H1 (cell line): ENCODE measurements around the gene PLEKHA5. TPM values are rescaled to one million over a fixed set of nuclear protein-coding genes. Genes with fewer than 3 reads are reported as not detected.

Experiments
- polyA plus RNA-seq, 7 experiments: library from polyadenylated mRNA; depleted of rRNA in 3 of 7; stranded (reverse) in 5 of 7; unstranded in 2 of 7; fragments of >200 nt in 5 of 7; fragments of 200-250 nt in 2 of 7; gene quantifications; 1 replicate in 5 of 7; 2 replicates in 1 of 7; 4 replicates in 1 of 7; pipeline versions ENCODE4 v1.2.1 to v1.2.3, GENCODE V29; 2011 to 2013; ENCODE audit warnings: missing spikeins in 2 of 7, mixed read lengths in 2 of 7
- total RNA-seq: library from RNA; stranded (reverse); fragmentation: NEBNext Ultra II Directional; extraction: Animal tissue kit (Norgen Biotek cat#: 25700); gene quantifications from 2 replicates; pipeline ENCODE4 v1.2.1, GENCODE V29; 2021
- TF ChIP-seq, protein P1 (sequence below): fragments of 300-600 bp; sonication (generic); IDR thresholded peaks from 2 replicates; pipeline ENCODE4 v1.7.1; 2012; ENCODE audit warnings: low read length, moderate library complexity, mild to moderate bottlenecking, inconsistent platforms; ENCODE audit not compliant: insufficient replicate concordance

Gene PLEKHA5
- total and polyA plus RNA-seq, 2 of the 8 experiments (the other 6 are each of a cell fraction or from before 2014, with no cell fraction given), result 17.2 to 66.1 TPM

DNA sequence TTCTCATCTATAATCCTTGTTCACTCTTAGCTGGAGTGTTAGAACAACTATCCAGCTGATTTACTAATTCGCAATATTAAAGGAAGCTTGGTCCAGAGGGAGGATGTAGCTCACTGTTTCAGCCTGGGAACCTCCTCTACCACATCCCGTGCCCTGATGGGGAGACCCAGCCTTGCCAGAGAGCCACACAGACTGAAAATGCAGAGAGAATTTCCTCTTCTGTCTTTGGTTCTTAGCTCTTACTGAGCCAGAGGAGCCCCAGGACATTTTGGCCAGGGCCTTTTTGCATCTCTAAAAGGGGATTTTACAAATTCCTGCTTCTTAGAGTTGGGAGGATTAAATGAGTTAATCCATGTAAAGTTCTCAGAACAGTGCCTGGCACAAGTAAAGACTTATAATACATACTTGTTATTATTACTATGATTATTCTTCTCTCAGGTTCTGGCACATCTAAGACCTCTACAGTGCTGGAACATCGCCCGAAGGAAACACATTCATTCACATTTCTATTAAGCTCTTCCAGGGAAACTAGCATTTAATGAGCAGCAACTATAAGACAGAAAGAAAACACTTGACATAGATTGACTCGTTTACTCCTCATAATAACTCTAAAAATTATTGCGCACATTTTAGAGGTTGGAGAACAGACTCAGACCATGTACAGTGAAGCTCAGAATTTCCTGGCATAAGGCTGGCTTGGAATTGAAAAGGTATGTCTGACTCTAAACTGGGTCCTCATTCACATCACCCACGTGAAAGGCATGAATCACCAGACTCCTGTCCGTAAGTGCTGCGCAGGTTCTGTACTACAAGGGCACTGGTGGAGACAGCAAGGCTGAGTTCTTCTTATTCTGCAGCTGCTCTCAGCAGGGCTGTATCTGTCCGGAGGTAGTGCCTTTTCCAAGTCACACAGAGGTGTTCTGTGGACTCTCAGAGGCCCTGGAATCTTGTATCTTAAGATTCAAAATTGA is 282.0 kb downstream of the PLEKHA5 start (continued):
- TF ChIP-seq, protein P1, sequence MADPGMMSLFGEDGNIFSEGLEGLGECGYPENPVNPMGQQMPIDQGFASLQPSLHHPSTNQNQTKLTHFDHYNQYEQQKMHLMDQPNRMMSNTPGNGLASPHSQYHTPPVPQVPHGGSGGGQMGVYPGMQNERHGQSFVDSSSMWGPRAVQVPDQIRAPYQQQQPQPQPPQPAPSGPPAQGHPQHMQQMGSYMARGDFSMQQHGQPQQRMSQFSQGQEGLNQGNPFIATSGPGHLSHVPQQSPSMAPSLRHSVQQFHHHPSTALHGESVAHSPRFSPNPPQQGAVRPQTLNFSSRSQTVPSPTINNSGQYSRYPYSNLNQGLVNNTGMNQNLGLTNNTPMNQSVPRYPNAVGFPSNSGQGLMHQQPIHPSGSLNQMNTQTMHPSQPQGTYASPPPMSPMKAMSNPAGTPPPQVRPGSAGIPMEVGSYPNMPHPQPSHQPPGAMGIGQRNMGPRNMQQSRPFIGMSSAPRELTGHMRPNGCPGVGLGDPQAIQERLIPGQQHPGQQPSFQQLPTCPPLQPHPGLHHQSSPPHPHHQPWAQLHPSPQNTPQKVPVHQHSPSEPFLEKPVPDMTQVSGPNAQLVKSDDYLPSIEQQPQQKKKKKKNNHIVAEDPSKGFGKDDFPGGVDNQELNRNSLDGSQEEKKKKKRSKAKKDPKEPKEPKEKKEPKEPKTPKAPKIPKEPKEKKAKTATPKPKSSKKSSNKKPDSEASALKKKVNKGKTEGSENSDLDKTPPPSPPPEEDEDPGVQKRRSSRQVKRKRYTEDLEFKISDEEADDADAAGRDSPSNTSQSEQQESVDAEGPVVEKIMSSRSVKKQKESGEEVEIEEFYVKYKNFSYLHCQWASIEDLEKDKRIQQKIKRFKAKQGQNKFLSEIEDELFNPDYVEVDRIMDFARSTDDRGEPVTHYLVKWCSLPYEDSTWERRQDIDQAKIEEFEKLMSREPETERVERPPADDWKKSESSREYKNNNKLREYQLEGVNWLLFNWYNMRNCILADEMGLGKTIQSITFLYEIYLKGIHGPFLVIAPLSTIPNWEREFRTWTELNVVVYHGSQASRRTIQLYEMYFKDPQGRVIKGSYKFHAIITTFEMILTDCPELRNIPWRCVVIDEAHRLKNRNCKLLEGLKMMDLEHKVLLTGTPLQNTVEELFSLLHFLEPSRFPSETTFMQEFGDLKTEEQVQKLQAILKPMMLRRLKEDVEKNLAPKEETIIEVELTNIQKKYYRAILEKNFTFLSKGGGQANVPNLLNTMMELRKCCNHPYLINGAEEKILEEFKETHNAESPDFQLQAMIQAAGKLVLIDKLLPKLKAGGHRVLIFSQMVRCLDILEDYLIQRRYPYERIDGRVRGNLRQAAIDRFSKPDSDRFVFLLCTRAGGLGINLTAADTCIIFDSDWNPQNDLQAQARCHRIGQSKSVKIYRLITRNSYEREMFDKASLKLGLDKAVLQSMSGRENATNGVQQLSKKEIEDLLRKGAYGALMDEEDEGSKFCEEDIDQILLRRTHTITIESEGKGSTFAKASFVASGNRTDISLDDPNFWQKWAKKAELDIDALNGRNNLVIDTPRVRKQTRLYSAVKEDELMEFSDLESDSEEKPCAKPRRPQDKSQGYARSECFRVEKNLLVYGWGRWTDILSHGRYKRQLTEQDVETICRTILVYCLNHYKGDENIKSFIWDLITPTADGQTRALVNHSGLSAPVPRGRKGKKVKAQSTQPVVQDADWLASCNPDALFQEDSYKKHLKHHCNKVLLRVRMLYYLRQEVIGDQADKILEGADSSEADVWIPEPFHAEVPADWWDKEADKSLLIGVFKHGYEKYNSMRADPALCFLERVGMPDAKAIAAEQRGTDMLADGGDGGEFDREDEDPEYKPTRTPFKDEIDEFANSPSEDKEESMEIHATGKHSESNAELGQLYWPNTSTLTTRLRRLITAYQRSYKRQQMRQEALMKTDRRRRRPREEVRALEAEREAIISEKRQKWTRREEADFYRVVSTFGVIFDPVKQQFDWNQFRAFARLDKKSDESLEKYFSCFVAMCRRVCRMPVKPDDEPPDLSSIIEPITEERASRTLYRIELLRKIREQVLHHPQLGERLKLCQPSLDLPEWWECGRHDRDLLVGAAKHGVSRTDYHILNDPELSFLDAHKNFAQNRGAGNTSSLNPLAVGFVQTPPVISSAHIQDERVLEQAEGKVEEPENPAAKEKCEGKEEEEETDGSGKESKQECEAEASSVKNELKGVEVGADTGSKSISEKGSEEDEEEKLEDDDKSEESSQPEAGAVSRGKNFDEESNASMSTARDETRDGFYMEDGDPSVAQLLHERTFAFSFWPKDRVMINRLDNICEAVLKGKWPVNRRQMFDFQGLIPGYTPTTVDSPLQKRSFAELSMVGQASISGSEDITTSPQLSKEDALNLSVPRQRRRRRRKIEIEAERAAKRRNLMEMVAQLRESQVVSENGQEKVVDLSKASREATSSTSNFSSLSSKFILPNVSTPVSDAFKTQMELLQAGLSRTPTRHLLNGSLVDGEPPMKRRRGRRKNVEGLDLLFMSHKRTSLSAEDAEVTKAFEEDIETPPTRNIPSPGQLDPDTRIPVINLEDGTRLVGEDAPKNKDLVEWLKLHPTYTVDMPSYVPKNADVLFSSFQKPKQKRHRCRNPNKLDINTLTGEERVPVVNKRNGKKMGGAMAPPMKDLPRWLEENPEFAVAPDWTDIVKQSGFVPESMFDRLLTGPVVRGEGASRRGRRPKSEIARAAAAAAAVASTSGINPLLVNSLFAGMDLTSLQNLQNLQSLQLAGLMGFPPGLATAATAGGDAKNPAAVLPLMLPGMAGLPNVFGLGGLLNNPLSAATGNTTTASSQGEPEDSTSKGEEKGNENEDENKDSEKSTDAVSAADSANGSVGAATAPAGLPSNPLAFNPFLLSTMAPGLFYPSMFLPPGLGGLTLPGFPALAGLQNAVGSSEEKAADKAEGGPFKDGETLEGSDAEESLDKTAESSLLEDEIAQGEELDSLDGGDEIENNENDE, result peak; percentile 34
- TF ChIP-seq, all 59 proteins: peak for 1
